ENCODE results near the gene PLA2G6. TPM values are rescaled to one million over a fixed set of nuclear protein-coding genes. Genes with fewer than 3 reads are reported as not detected.

Gene PLA2G6
- total RNA-seq, 1 donor from 2014 or later: 22.5 TPM

GRCh38 chr22:38172832-38173640, 8.6 kb downstream of the PLA2G6 start:
- no peaks in the 10 kb centered on the region for H3K9me3 Mint-ChIP-seq (ENCODE audit: unreplicated experiment)
- peak; percentile 41 for DNase-seq (ENCODE audit: low spot score)
- peaks cover 7% of the 10 kb centered on the region for H3K36me3 Mint-ChIP-seq (ENCODE audit: low read depth, unreplicated experiment)
- no peak overlapping the region for H3K4me3 Mint-ChIP-seq (ENCODE audit: unreplicated experiment)
- H3K4me1 Mint-ChIP-seq (ENCODE audit: unreplicated experiment): peaks cover 44% of the 10 kb centered on the region
- TF ChIP-seq CTCF (IDR thresholded peaks at IDR 0.05; ENCODE audit: unreplicated experiment): no peak
- H3K27ac Mint-ChIP-seq (ENCODE audit: unreplicated experiment): peak overlapping the region; percentile 87
- peaks cover 18% of the 10 kb centered on the region for H3K27me3 Mint-ChIP-seq (ENCODE audit: unreplicated experiment)

- TF ChIP-seq CTCF (IDR thresholded peaks at IDR 0.05; ENCODE audit: unreplicated experiment): no peak
- Mint-ChIP-seq H3K9me3 (ENCODE audit: unreplicated experiment) (no peaks in the 10 kb centered on the region), H3K4me1 (ENCODE audit: unreplicated experiment) (peaks cover 40% of the 10 kb centered on the region), H3K4me3 (ENCODE audit: unreplicated experiment) (no peak overlapping the region), H3K27me3 (ENCODE audit: unreplicated experiment) (peaks cover 19% of the 10 kb centered on the region), H3K36me3 (ENCODE audit: low read depth, unreplicated experiment) (peaks cover 7% of the 10 kb centered on the region), H3K27ac (ENCODE audit: unreplicated experiment) (peak overlapping the region; percentile 87)
- DNase-seq (ENCODE audit: low spot score): no peak
These were observed 9.5 kb downstream of the PLA2G6 start for GRCh38 chr22:38171927-38172831.

GRCh38 chr22:38170469-38170868, 11.2 kb downstream of the PLA2G6 start:
- no peak overlapping the region for H3K4me3 Mint-ChIP-seq (ENCODE audit: unreplicated experiment)
- TF ChIP-seq CTCF (IDR thresholded peaks at IDR 0.05; ENCODE audit: unreplicated experiment): no peak
- no peak overlapping the region for H3K27ac Mint-ChIP-seq (ENCODE audit: unreplicated experiment)
- H3K9me3 Mint-ChIP-seq (ENCODE audit: unreplicated experiment): no peaks in the 10 kb centered on the region
- no peak for DNase-seq (ENCODE audit: low spot score)
- peaks cover 16% of the 10 kb centered on the region for H3K27me3 Mint-ChIP-seq (ENCODE audit: unreplicated experiment)
- peaks cover 11% of the 10 kb centered on the region for H3K36me3 Mint-ChIP-seq (ENCODE audit: low read depth, unreplicated experiment)
- H3K4me1 Mint-ChIP-seq (ENCODE audit: unreplicated experiment): peaks cover 28% of the 10 kb centered on the region

GRCh38 chr22:38169116-38169515, 12.5 kb downstream of the PLA2G6 start:
- Mint-ChIP-seq H3K27ac (ENCODE audit: unreplicated experiment) (no peak overlapping the region), H3K9me3 (ENCODE audit: unreplicated experiment) (no peaks in the 10 kb centered on the region), H3K36me3 (ENCODE audit: low read depth, unreplicated experiment) (peaks cover 7% of the 10 kb centered on the region), H3K4me1 (ENCODE audit: unreplicated experiment) (peaks cover 21% of the 10 kb centered on the region), H3K27me3 (ENCODE audit: unreplicated experiment) (peaks cover 13% of the 10 kb centered on the region), H3K4me3 (ENCODE audit: unreplicated experiment) (no peak overlapping the region)
- TF ChIP-seq CTCF (IDR thresholded peaks at IDR 0.05; ENCODE audit: unreplicated experiment): no peak
- DNase-seq (ENCODE audit: low spot score): no peak
